Right cardiac atrium (tissue), 5 donors: Measurements from ENCODE around the gene CHRNA9. TPM values are rescaled to one million over a fixed set of nuclear protein-coding genes. Genes with fewer than 3 reads are reported as not detected.

Experiments
- ATAC-seq, 2 donors: fragments of 200-7000 bp; cut with Tn5 transposase; one replicate each; pipeline versions ENCODE4 v1.8.0 to v1.9.1; 2020; ENCODE audit warnings: moderate library complexity in 2 of 2, mild to moderate bottlenecking in 1 of 2
- DNase-seq, 3 donors: peaks; one replicate each; pipeline ENCODE4 v3.0.0-alpha.2; 2020
- H3K27ac ChIP-seq: one replicate; pipeline ENCODE4 v1.5.1; 2013; ENCODE audit warnings: mild to moderate bottlenecking, low read length, control low read depth, moderate library complexity
- H3K27me3 ChIP-seq: one replicate; pipeline ENCODE4 v1.6.1; 2013; ENCODE audit not compliant: control insufficient read depth, insufficient read depth
- H3K4me1 ChIP-seq: one replicate; pipeline ENCODE4 v1.6.1; 2013; ENCODE audit warnings: low read length; ENCODE audit not compliant: control insufficient read depth, insufficient read depth
- H3K4me3 ChIP-seq: one replicate; pipeline ENCODE4 v1.5.1; 2013; ENCODE audit warnings: low read length, control low read depth
- H3K9me3 ChIP-seq: one replicate; pipeline ENCODE4 v1.6.1; 2013; ENCODE audit warnings: low read length; ENCODE audit not compliant: control insufficient read depth
- WGBS: extraction: QIAGEN DNeasy Blood & Tissue Kit; methylation state at CpG from one replicate; pipeline ENCODE4 v1.1.7; 2013; 5-methylcytosine and 5-hydroxymethylcytosine counted together
- intact Hi-C, 4 donors: fragments of 100-400 bp; cut with DNase I; formaldehyde crosslinking; loops; one replicate each; pipeline versions ENCODE4 v1.11.0 to v1.14.0; 2022 to 2023
- polyA plus RNA-seq: library from polyadenylated mRNA; stranded (reverse); fragments of 200-250 nt; gene quantifications from one replicate; pipeline ENCODE4 v1.2.3, GENCODE V29; 2013
- total RNA-seq, 4 donors: library from RNA; stranded (reverse); fragmentation: NEBNext Ultra II Directional; extraction: Animal tissue kit (Norgen Biotek cat#: 25700); gene quantifications; one replicate each; pipeline ENCODE4 v1.2.1, GENCODE V29; 2021
- donor health status: healthy with polysubstance abuse.
- donor health status: DM: no; HTN: yes; CAD: no.
- donor health status: DM: no; HTN: no; CAD: no.
- donor health status: DM: no; HTN: yes; CAD: no; lungs with severe emphysema.
- donor health status: DM: yes; HTN: yes; CAD: no.

Gene CHRNA9
- total and polyA plus RNA-seq, 5 donors: not detected

DNA sequence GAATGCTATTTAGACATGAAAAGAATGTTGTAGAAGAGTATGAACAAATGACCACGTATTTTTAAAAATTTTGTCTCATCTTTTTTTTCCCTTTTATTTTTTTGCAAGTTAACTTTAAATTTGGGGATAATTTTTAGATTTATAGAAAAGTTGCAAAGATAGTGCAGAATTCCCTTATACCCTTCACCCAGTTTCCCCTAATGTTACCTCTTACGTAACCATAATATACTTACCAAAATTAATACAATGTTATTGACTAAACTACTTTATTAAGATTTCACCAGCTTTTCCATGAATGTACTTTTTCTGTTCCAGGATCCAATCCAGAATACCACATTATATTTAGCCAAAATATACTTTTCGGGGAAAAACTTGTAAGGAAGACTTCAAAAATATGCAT lies 12.3 kb downstream of the CHRNA9 start:
- Histone ChIP-seq H3K4me1 (no peaks in the 10 kb centered on the region), H3K27me3 (no peaks in the 10 kb centered on the region), H3K9me3 (no peaks in the 10 kb centered on the region), H3K4me3 (no peak overlapping the region), H3K27ac (no peak overlapping the region)
- no peak for ATAC-seq
- intact Hi-C loops: no loop called here
- no peak for DNase-seq
- 64% methylated on average over 3 of the region's 3 CpGs for WGBS

DNA sequence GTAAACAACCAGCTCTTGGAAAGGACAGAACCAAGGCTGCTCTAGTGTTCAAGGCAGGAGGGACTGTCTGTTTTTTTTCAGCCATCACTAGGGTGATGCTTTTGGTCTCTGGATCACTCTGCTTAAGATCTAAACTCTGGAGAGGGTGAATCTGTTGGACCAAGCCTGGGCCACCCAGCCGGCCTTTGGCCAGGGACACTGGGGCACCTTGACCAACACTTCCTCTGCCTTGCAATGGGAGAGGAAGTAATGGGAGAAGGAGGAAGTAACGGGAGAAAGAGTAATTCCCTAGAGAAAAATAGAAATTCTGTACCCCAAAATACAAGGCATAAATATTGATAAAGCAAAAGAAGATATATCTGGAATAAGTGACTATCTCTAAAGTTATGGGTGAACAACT lies 12.9 kb downstream of the CHRNA9 start:
- ATAC-seq: no peak
- Histone ChIP-seq H3K9me3 (no peaks in the 10 kb centered on the region), H3K4me3 (no peak overlapping the region), H3K27ac (no peak overlapping the region), H3K27me3 (no peaks in the 10 kb centered on the region), H3K4me1 (no peaks in the 10 kb centered on the region)
- no peak for DNase-seq
- intact Hi-C loops: no loop called here
- WGBS: 71% methylated on average over 2 of the region's 2 CpGs

DNA sequence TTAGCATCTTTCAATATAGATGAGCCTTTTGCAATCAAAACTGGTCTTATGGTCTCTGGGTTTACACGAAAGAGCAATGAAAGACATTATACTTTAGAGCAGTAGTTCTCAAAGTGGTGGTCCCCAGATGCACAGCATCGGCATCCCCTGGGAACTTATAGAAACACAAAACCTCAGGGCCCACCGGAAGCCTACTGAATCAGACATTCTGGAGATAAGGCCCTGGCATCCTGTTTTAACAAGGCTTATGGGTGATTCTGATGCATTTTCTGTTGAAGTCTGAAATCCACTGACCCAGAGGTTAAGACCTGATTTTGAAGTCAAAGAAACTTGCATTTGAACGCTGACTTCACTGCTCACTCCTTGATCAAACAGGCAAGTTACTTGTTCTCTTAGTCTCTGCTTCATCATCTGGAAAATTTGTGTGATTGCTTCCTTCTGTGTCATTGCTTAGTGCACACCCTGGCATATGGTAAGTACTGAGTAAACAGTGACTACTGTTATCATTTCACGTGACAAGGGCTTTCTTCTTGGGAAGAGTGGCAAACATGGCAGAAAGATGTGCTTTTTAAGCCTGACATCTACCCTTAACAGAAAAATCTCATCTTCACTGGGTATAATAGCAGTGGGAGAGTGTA lies 14.5 kb downstream of the CHRNA9 start:
- Histone ChIP-seq H3K27me3 (no peaks in the 10 kb centered on the region), H3K9me3 (no peaks in the 10 kb centered on the region), H3K27ac (no peak overlapping the region), H3K4me1 (no peaks in the 10 kb centered on the region), H3K4me3 (no peak overlapping the region)
- DNase-seq (no peak), ATAC-seq (no peak)
- intact Hi-C loops: no loop called here
- 51% methylated on average over 5 of the region's 5 CpGs for WGBS

DNA sequence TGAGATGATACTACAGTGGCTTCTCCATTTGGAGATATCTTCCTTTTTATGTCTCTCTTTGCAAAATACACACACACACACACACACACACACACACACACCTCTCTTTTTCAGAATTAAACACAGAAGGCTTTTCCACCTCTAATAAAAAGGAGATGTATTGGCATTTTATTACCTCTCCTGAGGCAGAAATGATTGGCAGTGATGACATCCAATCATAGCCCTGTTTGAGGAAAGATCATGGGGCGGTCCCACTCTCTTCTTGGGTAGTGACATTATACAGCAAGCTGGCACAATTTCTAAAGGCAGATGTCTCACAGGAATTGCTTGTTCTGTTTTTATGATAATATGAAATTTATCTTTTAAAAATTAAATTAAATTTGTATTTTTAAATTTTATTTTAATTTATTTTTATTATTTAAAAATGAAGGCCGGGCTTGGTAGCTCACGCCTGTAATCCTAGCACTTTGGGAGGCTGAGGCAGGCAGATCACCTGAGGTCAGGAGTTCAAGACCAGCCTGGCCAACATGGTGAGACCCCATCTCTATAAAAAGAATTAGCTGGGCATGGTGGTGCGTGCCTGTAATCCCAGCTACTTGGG lies 15.6 kb downstream of the CHRNA9 start:
- intact Hi-C loops: no loop called here
- DNase-seq: no peak
- 95% methylated on average over 4 of the region's 4 CpGs for WGBS
- no peak overlapping the region for H3K27ac ChIP-seq
- no peak overlapping the region for H3K4me3 ChIP-seq
- H3K27me3 ChIP-seq: no peaks in the 10 kb centered on the region
- H3K4me1 ChIP-seq: no peaks in the 10 kb centered on the region
- no peaks in the 10 kb centered on the region for H3K9me3 ChIP-seq
- no peak for ATAC-seq

DNA sequence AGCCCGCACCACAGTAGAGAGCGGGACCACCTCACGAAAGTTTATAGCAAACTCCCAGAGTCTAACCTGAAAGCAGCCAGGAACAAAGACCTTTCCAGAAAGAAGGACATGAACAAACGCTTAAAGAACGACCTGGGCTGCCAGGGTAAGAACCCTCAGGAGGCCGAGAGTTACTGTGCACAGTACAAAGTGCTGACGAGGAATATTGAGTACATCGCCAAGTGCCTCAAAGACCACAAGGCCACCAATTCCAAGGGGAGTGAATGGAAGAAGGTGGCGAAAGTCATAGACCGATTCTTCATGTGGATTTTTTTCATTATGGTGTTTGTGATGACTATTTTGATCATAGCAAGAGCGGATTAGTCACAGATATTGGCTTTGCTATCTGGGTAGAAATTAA lies 19.0 kb downstream of the CHRNA9 start:
- no peaks in the 10 kb centered on the region for H3K27me3 ChIP-seq
- no peak overlapping the region for H3K4me3 ChIP-seq
- DNase-seq (no peak), ATAC-seq (no peak)
- 91% methylated on average over 11 of the region's 11 CpGs for WGBS
- no peaks in the 10 kb centered on the region for H3K4me1 ChIP-seq
- intact Hi-C loops: no loop called here
- H3K27ac ChIP-seq: no peak overlapping the region
- no peaks in the 10 kb centered on the region for H3K9me3 ChIP-seq

DNA sequence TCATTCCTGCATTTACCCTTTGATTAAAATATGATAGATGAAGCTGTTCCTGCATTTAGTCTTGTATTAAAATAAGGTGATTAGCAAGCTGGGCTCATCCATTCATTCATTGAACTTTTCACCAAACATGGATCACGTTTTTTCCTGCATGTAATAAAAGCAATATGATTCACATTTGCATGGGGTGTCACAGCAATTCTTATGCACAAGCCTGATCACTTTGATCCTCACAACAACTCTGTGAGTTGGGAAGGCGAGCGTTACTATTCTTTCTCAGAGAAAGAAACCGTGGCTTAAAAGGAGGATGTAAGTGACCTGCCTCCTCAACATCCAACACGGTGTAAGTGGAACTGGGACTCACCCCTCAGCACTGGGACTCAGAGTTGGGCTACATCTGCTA lies 20.0 kb downstream of the CHRNA9 start:
- no peaks in the 10 kb centered on the region for H3K27me3 ChIP-seq
- no peaks in the 10 kb centered on the region for H3K4me1 ChIP-seq
- no peak overlapping the region for H3K4me3 ChIP-seq
- intact Hi-C loops: no loop called here
- 79% methylated on average over 5 of the region's 5 CpGs for WGBS
- no peak for ATAC-seq
- no peak for DNase-seq
- H3K27ac ChIP-seq: no peak overlapping the region
- no peaks in the 10 kb centered on the region for H3K9me3 ChIP-seq

DNA sequence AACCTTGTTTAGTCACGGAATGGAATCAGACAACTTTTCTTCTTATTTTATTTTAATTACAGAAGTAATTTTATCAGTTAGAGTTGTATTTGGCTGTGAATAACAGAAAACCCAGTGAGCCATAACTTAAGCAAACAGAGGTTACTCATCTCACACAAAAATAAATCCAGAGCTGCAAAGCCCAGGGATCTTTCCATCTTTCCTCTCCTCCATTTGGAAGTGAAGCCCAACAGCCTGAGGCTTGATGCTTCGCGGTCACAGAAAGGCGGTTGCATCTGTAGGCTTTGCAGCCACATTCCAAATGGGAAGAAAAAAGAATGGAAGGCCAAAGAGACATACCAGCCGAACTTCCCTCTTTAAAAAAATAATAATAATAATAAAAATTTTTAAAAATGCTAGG lies 22.6 kb downstream of the CHRNA9 start:
- H3K9me3 ChIP-seq: no peaks in the 10 kb centered on the region
- H3K4me3 ChIP-seq: no peak overlapping the region
- H3K27me3 ChIP-seq: no peaks in the 10 kb centered on the region
- DNase-seq: no peak
- WGBS: 84% methylated on average over 5 of the region's 5 CpGs
- H3K4me1 ChIP-seq: no peaks in the 10 kb centered on the region
- ATAC-seq: no peak
- intact Hi-C loops: no loop called here
- H3K27ac ChIP-seq: no peak overlapping the region

DNA sequence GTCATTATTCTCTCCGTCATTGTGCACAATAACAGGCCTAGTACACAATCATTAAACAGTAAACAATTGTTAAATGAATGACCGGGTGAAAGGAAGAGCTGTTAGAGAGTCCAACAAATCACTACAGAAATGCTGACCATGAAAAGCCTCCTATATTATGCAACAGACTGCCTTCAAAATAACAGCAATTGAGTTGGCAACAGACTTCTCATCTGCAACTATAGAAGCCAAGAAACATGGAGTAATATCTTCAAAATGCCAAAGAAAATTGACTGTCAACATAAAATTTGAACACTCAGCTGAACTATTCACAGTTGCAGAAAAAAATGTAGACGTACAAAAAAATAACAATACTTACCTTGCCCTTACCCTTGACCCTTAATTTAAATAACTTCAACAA lies 26.2 kb downstream of the CHRNA9 start:
- no peaks in the 10 kb centered on the region for H3K4me1 ChIP-seq
- no peak overlapping the region for H3K4me3 ChIP-seq
- intact Hi-C loops: no loop called here
- no peak overlapping the region for H3K27ac ChIP-seq
- no peak for ATAC-seq
- WGBS: 93% methylated on average over 3 of the region's 3 CpGs
- no peaks in the 10 kb centered on the region for H3K9me3 ChIP-seq
- no peaks in the 10 kb centered on the region for H3K27me3 ChIP-seq
- DNase-seq: no peak

DNA sequence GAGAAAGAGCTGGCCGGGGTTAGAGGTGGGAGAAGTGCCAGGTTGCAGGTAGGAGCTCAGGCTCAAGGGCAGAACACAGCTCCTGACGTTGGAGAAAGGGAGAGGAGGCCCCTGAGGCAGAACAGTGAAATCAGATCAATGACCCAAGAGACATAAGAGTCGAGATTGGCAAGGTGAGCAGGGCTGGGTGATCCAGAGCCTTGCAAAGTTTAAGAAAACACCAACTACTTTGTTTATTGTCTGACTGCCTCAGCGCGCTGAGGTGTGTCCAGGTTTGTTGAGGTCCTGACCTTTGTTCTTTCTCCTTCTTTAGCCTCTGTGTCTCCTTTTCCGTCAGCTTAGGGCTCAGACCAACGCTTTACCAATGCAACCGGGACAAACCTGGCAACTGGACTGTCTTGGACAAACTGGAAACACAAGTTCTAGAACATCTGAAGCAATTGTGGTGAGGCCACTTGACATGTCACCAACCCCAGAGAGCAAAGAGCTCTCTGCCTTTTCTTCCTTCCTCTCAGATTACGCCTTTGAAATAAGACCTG lies 28.3 kb downstream of the CHRNA9 start:
- ATAC-seq: no peak

DNA sequence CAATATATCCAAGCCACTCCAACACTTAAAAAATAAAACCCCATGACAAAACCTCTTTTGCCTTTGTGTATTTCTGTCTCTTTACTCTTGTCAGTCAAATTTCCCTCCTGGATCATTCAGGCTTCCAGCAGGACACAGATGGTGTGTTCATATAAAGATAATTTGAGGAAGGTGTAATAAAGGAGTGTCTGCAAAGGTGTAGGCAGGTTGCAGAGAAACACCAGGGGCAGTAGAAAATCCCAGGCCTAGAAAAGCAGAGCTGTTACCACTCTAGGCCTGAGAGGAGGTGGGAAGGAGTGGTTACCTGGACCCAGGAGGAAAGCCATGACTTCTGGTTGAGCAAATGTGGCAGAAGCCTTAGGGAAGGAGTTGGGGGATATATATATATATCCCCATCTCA lies 28.8 kb downstream of the CHRNA9 start:
- no peak for DNase-seq
- no peaks in the 10 kb centered on the region for H3K9me3 ChIP-seq
- H3K27me3 ChIP-seq: no peaks in the 10 kb centered on the region
- intact Hi-C loops: no loop called here
- H3K4me3 ChIP-seq: no peak overlapping the region
- H3K27ac ChIP-seq: no peak overlapping the region
- no peak for ATAC-seq
- no peaks in the 10 kb centered on the region for H3K4me1 ChIP-seq

More for the DNA sequence above, 28.3 kb downstream of the CHRNA9 start:
- no peak overlapping the region for H3K27ac ChIP-seq
- H3K9me3 ChIP-seq: no peaks in the 10 kb centered on the region
- 82% methylated on average over 9 of the region's 9 CpGs for WGBS
- intact Hi-C loops: no loop called here
- no peak for DNase-seq
- H3K27me3 ChIP-seq: no peaks in the 10 kb centered on the region
- H3K4me1 ChIP-seq: no peaks in the 10 kb centered on the region
- no peak overlapping the region for H3K4me3 ChIP-seq

DNA sequence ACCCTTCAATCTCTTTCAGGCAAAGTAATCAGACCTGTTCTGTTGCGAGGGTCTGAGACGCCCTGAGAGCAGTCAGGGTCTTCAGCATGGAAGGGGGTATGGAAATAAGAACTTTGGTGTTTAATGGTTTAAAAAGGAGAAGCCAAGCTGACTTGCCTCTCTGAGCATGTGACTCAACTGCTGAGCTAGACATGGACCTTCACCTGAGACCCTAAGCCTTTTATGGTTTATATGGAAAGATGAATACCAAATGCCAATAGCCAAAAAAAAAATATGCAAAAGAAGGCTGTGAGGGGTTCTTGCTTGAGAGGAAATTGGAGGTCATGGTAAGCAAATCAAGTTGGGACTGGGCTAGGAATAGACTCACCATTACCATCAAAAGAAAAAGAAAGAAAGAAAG lies 30.6 kb downstream of the CHRNA9 start:
- intact Hi-C loops: no loop called here

DNA sequence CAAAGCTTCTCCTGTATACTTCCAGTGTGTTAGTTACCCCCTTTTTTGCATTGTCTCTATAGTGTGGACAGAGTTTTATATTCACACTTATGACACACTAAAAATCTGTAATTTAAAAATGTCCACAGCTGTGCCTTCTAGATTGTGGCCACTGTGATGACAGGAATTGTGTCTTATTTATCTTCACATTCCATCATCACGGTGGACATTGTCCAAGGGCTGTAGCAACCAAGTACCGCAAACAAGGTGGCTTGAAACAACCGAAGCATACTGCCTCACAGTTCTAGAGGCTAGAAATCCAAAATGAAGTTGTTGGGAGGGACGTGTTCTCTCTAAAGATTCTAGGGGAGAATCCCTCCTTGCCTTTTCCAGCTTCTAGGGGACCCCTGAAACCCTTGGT lies 32.3 kb downstream of the CHRNA9 start:
- no peak overlapping the region for H3K4me3 ChIP-seq

More for the DNA sequence above, 30.6 kb downstream of the CHRNA9 start:
- DNase-seq (no peak), ATAC-seq (no peak)
- Histone ChIP-seq H3K9me3 (no peaks in the 10 kb centered on the region), H3K4me3 (no peak overlapping the region), H3K27ac (no peak overlapping the region), H3K27me3 (no peaks in the 10 kb centered on the region), H3K4me1 (no peaks in the 10 kb centered on the region)
- 83% methylated on average over 2 of the region's 2 CpGs for WGBS

More for the DNA sequence above, 32.3 kb downstream of the CHRNA9 start:
- Histone ChIP-seq H3K4me1 (no peaks in the 10 kb centered on the region), H3K27ac (no peak overlapping the region), H3K27me3 (no peaks in the 10 kb centered on the region), H3K9me3 (no peaks in the 10 kb centered on the region)
- intact Hi-C loops: no loop called here
- DNase-seq (no peak), ATAC-seq (no peak)
- 54% methylated on average over 4 of the region's 4 CpGs for WGBS
